HepG2 (cell line): Measurements from ENCODE around the gene CTF1.
A peak's percentile ranks its signal among the peaks of the same experiment; 100 is the strongest.

ENCODE experiments used
- CREB3 ChIP-seq: sonication (generic); formaldehyde crosslinking; IDR thresholded peaks from 2 replicates; pipeline ENCODE4 v1.5.0; 2020; ENCODE audit warnings: missing genetic modification reagents
- GABPA ChIP-seq, 2 experiments: IDR thresholded peaks; 2 replicates each; pipeline ENCODE4 v1.6.1; 2011 to 2016; ENCODE audit warnings: low read depth in 2 of 2, low read length in 1 of 2, missing biosample characterization in 1 of 2, missing genetic modification characterization in 1 of 2
- KAT7 ChIP-seq: IDR thresholded peaks from 2 replicates; pipeline ENCODE4 v1.6.1; 2018; ENCODE audit warnings: borderline replicate concordance, missing compliant biosample characterization
- POLR2A ChIP-seq, 2 experiments: IDR thresholded peaks; 2 replicates each; pipeline ENCODE4 v1.6.1; 2011; ENCODE audit warnings: low read depth in 2 of 2, low read length in 2 of 2, mild to moderate bottlenecking in 1 of 2, moderate library complexity in 1 of 2; ENCODE audit not compliant: insufficient read depth in 1 of 2
- RBM39 ChIP-seq: fragments of 200-400 bp; formaldehyde crosslinking; IDR thresholded peaks from one replicate; pipeline ENCODE4 v1.6.1; 2018; ENCODE audit warnings: antibody characterized with exemption, mild to moderate bottlenecking, low read depth, low read length; ENCODE audit not compliant: poor library complexity, severe bottlenecking
- ZBTB2 ChIP-seq: sonication (generic); formaldehyde crosslinking; IDR thresholded peaks from 2 replicates; pipeline ENCODE4 v1.8.0; 2022; ENCODE audit warnings: low read depth, missing genetic modification reagents

GRCh38 chr16:30942426-30942806, 46.0 kb downstream of the CTF1 start:
- TF ChIP-seq KAT7 (CRISPR knock-in tag) (0 out of 2 replicates have a peak, but pooled peaks have one; percentile 3), CREB3 (no peak), GABPA (IDR thresholded peaks at IDR 0.05; ENCODE audit: low read depth, low read length) (no peak), GABPA (CRISPR knock-in tag; IDR thresholded peaks at IDR 0.05; ENCODE audit: low read depth) (no peak), POLR2A (IDR thresholded peaks at IDR 0.05; ENCODE audit: insufficient read depth in 1 of 2, low read depth in 2 of 2, low read length in 2 of 2) (no peak), RBM39 (no peak), ZBTB2 (CRISPR knock-in tag) (no peak)
